ENCODE results near the gene POLK.
"Not testable (repeated sequence)": the region's sequence is repeated elsewhere in the genome, so short reads cannot be mapped to it uniquely, and the experiment has no call there.

POLK gene

GRCh38 chr5:75552764-75553163 lies 41.1 kb downstream of the POLK start:
- DNase-seq = no peak

GRCh38 chr5:75553358-75553757 lies 41.7 kb downstream of the POLK start:
- no peak for DNase-seq

DNA sequence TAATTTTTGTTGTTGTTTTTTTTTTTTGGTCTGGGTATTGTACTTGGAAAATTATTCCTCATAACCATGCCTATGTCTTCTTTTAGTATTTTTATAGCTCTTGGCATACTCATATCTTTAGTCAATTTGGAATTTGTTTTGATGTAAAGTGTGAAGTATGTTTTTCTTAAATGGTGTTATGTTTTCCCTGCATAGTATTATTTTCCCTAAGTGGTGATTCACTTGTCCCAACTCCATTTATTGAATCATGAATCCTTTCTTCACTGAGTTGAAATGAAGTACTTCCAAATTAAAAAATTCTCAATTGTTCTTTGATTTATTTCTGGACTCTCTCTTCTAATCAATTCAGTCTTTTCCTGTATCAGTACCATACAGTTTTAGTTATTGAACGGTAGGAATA lies 46.5 kb downstream of the POLK start:
- no peak for DNase-seq

GRCh38 chr5:75558981-75559632 lies 47.4 kb downstream of the POLK start:
- no peak for DNase-seq

GRCh38 chr5:75560655-75561054 lies 49.0 kb downstream of the POLK start:
- DNase-seq = not testable (repeated sequence)

DNA sequence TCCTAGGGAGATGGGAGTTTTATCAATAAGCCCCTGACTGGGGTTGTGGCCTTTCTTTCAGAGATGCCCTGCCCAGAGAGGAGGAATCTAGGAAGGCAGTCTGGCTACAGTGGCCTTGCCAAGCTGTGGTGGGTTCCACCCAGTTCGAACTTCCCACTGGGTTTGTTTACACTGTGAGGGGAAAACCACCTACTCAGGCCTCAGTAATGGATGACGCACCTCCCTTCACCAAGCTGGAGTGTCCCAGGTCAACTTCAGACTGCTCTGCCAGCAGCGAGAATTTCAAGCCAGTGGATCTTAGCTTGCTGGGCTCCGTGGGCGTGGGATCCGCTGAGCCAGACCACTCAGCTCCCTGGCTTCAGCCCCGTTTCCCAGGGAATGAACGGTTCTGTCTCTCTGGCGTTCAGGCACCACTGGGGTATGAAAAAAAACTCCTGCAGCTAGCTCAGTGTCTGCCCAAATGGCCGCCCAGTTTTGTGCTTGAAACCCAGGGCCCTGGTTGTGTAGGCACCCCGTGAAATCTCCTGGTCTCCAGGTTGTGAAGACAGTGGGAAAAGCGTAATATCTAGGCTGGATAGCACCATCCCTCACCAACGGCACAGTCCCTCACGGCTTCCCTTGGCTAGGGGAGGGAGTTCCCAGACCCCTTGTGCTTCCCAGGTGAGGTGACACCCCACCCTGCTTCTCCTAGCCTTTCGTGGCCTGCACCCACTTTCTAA lies 54.5 kb downstream of the POLK start:
- not testable (repeated sequence) for DNase-seq

GRCh38 chr5:75566710-75567309 lies 55.1 kb downstream of the POLK start:
- DNase-seq = no peak

- DNase-seq = no peak
Observed at GRCh38 chr5:75567710-75568109, 56.0 kb downstream of the POLK start.

DNA sequence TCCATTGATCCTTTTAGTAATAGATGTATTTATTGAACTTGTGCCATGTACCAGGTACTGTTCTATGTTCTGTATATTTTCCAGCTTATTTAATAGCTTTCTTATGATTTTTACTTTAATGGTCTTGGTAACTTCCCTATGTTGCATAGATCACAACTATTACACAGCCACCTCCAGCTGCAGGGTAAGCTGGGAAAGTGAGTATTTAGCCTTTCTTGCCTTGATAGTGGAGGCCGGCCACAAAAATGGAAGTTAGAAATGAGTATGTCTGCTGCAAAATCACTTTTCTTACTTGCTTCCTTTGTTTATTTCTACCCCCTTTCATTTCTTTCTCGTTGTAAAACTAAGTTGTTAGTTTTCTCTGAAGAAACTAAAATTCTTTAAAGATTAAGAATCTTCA lies 56.5 kb downstream of the POLK start:
- DNase-seq = no peak

- no peak for DNase-seq
Observed at GRCh38 chr5:75571547-75571946, 59.9 kb downstream of the POLK start.

DNA sequence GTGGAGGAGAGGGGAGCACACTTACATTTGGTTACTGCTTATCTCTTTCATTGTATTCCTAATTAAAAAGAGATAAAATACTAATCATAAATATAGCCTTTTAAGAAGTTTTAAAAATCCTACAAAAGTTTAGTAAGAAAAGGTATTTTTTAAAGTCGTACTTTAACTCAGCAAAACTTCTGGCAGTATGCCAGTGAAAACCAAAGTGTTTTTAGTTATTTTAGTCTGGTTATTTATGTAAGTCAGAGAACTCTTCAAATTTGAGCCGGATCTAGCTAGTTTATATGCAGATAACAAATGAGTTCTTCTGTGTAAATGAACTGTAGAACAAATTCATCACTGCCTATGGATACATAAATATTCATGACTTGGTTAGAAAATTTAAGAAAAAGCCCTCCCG lies 63.1 kb downstream of the POLK start:
- no peak for DNase-seq

- not testable (repeated sequence) for DNase-seq
Observed at GRCh38 chr5:75578280-75578679, 66.6 kb downstream of the POLK start.

- no peak for DNase-seq
Observed at GRCh38 chr5:75584641-75585040, 73.0 kb downstream of the POLK start.

GRCh38 chr5:75588666-75589065 lies 77.0 kb downstream of the POLK start:
- no peak for DNase-seq

GRCh38 chr5:75600535-75600934 lies 88.8 kb downstream of the POLK start:
- DNase-seq = no peak

DNA sequence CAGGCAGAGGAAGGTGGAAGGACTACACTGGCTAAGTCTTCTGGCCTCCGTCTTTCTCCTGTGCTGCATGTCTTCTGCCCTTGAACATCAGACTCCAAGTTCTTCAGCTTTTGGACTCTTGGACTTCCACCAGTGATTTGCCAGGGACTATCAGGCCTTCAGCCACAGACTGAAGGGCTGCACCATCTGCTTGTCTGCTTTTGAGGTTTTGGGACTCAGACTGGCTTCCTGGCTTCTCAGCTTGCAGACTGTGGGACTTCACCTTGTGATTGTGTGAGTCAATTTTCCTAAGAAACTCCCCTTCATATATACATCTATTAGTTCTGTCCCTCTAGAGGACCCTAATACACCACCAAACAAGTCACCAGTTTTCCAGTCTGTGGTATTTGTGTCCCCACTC lies 89.9 kb downstream of the POLK start:
- DNase-seq = no peak

GRCh38 chr5:75601996-75602395 lies 90.3 kb downstream of the POLK start:
- no peak for DNase-seq

DNA sequence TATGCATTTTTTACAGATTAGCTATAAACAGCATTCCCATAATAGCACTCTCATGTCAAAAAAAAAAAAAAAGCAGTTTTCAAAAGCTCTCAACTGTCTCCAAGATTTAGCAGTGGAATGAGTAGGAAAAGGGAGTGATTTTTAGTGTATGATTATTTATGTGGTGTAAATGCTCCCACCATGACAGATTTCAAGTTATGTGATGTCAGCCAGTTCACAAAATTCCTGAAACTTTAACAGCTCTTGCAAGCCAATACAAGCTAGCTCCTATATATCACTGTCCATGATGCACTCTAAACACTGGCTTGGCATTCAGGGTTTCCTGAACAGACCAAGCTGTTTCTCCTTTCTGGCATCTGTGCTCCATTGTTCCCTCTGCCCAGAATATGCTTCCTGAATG lies 91.7 kb downstream of the POLK start:
- no peak for DNase-seq

GRCh38 chr5:75603821-75604220 lies 92.1 kb downstream of the POLK start:
- DNase-seq = no peak

DNA sequence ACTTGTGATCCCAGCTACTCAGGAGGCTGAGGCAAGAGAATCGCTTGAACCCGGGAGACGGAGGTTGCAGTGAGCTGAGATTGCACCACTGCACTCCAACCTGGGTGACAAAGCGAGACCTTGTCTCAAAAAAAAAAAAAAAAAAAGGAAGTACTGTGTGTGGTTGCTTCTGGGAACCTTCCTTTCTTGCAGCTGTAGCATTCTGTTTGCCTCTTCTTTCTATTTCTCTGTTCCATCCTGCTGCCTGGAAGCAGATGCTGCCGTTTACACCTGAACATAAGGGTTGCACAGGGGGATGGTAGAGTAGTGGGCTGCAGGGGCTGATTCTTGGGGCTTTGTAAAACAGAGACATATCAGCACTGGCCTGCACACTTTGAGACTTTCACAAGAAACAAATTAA lies 95.7 kb downstream of the POLK start:
- not testable (repeated sequence) for DNase-seq

GRCh38 chr5:75608870-75609269 lies 97.2 kb downstream of the POLK start:
- DNase-seq = no peak

- no peak for DNase-seq
Observed at GRCh38 chr5:75610201-75610600, 98.5 kb downstream of the POLK start.

GRCh38 chr5:75610859-75611310 lies 99.2 kb downstream of the POLK start:
- not testable (repeated sequence) for DNase-seq

Data from midbrain (tissue), 1 donor.